ENCODE measurements around the gene PTPA. TPM values are rescaled to one million over a fixed set of nuclear protein-coding genes. Genes with fewer than 3 reads are reported as not detected.
"Not testable (repeated sequence)": the region's sequence is repeated elsewhere in the genome, so short reads cannot be mapped to it uniquely, and the experiment has no call there.

PTPA gene
- total RNA-seq, 4 donors from 2014 or later: 59.1 to 108 (median 83.8) TPM

DNA sequence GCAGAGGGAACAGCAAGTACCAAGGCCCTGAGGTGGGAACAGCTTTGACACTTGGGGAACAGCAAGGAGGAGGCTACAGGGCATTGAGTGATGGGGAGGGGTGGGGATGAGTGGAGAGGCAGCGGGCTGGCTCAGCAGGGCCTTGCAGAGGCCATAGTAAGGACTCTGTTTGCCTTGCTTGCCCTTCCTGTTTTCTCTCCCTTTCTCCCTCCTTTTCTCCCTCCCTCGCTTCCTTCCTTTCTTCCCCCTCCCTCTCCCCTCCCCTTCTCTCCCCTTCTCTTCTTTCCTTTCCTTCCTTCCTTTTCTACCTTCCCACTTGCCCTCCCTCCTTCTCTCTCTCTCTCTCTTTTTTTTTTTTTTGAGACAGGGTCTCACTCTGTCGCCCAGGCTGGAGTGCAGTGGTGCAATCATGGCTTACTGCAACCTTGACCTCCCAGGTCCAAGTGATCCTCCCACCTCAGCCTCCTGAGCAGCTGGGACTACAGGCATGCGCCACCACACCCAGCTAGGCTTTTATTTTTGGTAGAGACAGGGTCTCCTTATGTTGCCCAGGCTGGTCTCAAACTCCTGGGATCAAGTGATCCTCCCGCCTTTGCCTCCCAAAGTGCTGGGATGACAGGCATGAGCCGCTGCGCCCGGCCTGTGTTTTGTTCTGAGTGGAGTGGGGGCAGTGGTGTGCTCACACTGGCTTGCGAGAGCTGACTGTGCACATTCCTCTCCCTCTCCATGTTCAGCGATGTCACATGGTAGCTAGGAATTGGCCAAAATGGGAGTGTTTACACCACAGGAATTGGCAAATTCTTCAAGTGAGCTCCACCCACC, 49.7 kb downstream of the PTPA start:
- Histone ChIP-seq H3K27me3 (no peaks in the 10 kb centered on the region), H3K27ac (no peak overlapping the region), H3K4me3 (no peak overlapping the region), H3K9me3 (no peaks in the 10 kb centered on the region), H3K36me3 (peaks cover 3% of the 10 kb centered on the region), H3K4me1 (peaks cover 27% of the 10 kb centered on the region)
- TF ChIP-seq POLR2A (IDR thresholded peaks at IDR 0.05) (no peak), POLR2AphosphoS5 (IDR thresholded peaks at IDR 0.05) (peak in 2 of 3 donors; percentile 41 to 50), EP300 (IDR thresholded peaks at IDR 0.05) (no peak)
- TF ChIP-seq, protein P1, sequence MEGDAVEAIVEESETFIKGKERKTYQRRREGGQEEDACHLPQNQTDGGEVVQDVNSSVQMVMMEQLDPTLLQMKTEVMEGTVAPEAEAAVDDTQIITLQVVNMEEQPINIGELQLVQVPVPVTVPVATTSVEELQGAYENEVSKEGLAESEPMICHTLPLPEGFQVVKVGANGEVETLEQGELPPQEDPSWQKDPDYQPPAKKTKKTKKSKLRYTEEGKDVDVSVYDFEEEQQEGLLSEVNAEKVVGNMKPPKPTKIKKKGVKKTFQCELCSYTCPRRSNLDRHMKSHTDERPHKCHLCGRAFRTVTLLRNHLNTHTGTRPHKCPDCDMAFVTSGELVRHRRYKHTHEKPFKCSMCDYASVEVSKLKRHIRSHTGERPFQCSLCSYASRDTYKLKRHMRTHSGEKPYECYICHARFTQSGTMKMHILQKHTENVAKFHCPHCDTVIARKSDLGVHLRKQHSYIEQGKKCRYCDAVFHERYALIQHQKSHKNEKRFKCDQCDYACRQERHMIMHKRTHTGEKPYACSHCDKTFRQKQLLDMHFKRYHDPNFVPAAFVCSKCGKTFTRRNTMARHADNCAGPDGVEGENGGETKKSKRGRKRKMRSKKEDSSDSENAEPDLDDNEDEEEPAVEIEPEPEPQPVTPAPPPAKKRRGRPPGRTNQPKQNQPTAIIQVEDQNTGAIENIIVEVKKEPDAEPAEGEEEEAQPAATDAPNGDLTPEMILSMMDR (IDR thresholded peaks at IDR 0.05): no peak
- DNase-seq (ENCODE audit: low spot score in 2 of 2): no peak
- WGBS: 89% methylated on average over 10 of the region's 10 CpGs

DNA sequence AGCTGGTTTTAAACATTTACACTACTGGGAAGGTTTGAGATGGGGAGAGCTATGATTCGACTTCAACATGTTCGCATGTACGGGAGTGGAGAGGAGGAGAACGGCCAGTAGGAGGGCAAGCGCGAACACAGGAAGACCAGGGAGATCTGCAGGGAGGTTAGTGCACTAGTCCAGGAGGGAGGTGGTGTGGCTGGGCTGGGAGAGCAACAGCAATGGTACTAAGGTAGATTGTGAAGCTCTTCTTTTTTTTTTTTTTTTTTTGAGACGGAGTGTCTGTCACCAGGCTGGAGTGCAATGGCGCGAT, 50.3 kb downstream of the PTPA start:
- H3K9me3 ChIP-seq: no peaks in the 10 kb centered on the region
- no peak for DNase-seq (ENCODE audit: low spot score in 2 of 2)
- no peaks in the 10 kb centered on the region for H3K27me3 ChIP-seq
- no peak overlapping the region for H3K4me3 ChIP-seq
- WGBS: 89% methylated on average over 9 of the region's 9 CpGs
- no peak overlapping the region for H3K27ac ChIP-seq
- H3K4me1 ChIP-seq: peaks cover 32% of the 10 kb centered on the region
- TF ChIP-seq POLR2AphosphoS5 (IDR thresholded peaks at IDR 0.05): no peak
- TF ChIP-seq, protein P1 (IDR thresholded peaks at IDR 0.05): no peak
- no peak for TF ChIP-seq POLR2A (IDR thresholded peaks at IDR 0.05)
- TF ChIP-seq EP300 (IDR thresholded peaks at IDR 0.05): no peak
- no peaks in the 10 kb centered on the region for H3K36me3 ChIP-seq

DNA sequence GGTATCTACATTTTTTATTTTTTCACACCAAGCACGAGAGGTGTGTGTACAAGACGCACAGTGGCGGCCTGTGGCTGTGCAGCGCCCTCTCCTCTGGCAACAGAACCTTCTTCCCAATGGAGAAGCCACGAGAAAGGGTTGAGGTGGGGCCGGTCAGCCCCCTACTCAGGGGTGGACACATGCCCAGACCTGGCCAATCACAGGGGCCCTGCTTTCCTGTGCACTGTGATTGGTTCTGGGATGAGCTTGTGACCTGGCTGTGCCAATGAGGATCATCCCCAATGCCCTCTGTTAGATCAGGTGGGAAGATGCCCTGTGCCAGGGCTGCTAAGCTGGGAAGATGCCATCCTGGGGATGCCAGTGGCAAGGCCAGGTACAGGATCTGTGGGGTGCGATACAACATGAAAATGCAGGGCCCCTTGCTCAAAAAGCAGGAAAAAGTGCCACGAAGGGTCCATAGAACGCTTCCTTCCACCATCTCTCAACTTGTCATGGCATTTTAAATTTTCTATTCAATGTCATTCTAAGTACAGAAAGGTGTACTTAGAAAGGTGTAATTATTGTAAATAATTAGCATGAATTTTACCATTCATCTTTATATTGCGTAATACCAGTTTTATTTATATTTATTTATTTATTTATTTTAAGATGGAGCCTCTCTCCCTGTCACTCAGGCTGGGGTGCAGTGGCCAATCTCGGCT, 51.4 kb downstream of the PTPA start:
- peak overlapping the region; percentile 7 for H3K4me3 ChIP-seq
- no peaks in the 10 kb centered on the region for H3K27me3 ChIP-seq
- TF ChIP-seq POLR2AphosphoS5 (IDR thresholded peaks at IDR 0.05) (no peak), POLR2A (IDR thresholded peaks at IDR 0.05) (no peak), EP300 (IDR thresholded peaks at IDR 0.05) (no peak)
- TF ChIP-seq, protein P1 (IDR thresholded peaks at IDR 0.05): no peak
- H3K4me1 ChIP-seq: peaks cover 42% of the 10 kb centered on the region
- no peak for DNase-seq (ENCODE audit: low spot score in 2 of 2)
- peak overlapping the region; percentile 84 for H3K27ac ChIP-seq
- 89% methylated on average over 11 of the region's 11 CpGs for WGBS
- no peaks in the 10 kb centered on the region for H3K36me3 ChIP-seq
- no peaks in the 10 kb centered on the region for H3K9me3 ChIP-seq

DNA sequence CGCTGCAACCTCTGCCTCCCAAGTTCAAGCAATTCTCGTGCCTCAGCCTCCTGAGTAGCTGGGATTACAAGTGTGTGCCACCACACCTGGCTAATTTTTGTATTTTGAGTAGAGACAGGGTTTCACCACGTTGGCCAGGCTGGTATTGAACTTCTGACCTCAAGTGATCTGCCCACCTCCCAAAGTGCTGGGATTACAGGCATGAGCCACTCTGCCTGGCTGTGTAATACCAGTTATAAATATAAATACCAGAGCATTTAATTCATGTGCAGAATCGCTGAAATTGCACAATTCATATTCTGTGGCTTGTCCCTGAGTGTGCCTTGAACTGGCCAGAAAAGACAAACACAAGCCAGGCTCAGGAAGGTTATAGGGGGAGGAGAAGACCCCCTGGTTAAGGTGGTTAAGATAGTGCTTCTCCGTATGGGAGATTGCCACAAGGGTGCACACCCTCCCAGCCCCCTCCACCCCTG, 52.0 kb downstream of the PTPA start:
- H3K4me3 ChIP-seq; DNase-seq (ENCODE audit: low spot score in 2 of 2); H3K9me3 ChIP-seq; H3K36me3 ChIP-seq; H3K27me3 ChIP-seq: not testable (repeated sequence)
- H3K4me1 ChIP-seq: peaks cover 48% of the 10 kb centered on the region
- peak overlapping the region; percentile 84 for H3K27ac ChIP-seq
- 70% methylated on average over 5 of the region's 5 CpGs for WGBS

DNA sequence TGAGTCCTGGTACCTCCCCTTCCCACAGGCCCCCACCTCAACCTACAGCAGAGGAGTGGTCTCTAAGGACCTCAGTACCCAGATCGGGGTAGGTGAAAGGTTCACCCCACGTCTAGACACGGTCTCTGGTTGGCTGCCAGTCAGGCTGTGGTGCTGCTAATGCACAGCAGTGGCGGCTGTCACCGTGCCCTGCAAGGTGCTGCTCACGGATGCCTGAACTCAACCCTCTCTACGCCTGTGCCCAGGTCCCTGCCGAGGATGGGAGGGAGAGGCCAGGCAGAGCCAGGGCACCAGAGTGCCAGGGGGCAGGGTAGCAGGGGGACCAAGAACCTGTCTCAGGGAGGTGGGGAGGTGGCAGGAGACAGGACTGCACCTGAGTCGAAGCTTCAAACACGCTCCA, 52.5 kb downstream of the PTPA start:
- no peak for TF ChIP-seq EP300 (IDR thresholded peaks at IDR 0.05)
- TF ChIP-seq, protein P1 (IDR thresholded peaks at IDR 0.05): no peak
- Histone ChIP-seq H3K36me3 (no peaks in the 10 kb centered on the region), H3K4me3 (no peak overlapping the region), H3K9me3 (no peaks in the 10 kb centered on the region), H3K4me1 (peaks cover 49% of the 10 kb centered on the region), H3K27ac (peak overlapping the region; percentile 84), H3K27me3 (no peaks in the 10 kb centered on the region)
- no peak for DNase-seq (ENCODE audit: low spot score in 2 of 2)
- 70% methylated on average over 9 of the region's 10 CpGs for whole genome bisulfite sequencing
